Measurements from ENCODE around the gene COLEC12.

DNA sequence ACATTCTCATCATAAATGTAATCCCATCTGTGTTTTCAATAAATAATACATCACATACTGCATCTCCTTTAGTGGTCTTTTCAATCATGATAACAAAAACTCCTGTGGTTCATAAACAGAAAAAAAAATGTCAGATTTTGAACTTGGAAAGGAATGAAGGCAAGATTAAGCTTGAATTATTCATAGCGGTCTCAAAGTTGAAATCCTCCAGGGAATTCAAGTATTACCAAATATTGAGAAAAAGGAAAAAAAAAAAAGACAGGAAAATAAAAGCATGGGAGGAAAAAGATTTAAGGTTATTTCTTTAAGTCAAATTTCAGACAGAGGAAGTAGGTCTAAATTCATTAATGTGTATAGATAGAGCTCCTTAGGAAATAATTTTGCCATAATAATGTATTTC is 92.1 kb downstream of the COLEC12 start:
- TF ChIP-seq, protein P1, sequence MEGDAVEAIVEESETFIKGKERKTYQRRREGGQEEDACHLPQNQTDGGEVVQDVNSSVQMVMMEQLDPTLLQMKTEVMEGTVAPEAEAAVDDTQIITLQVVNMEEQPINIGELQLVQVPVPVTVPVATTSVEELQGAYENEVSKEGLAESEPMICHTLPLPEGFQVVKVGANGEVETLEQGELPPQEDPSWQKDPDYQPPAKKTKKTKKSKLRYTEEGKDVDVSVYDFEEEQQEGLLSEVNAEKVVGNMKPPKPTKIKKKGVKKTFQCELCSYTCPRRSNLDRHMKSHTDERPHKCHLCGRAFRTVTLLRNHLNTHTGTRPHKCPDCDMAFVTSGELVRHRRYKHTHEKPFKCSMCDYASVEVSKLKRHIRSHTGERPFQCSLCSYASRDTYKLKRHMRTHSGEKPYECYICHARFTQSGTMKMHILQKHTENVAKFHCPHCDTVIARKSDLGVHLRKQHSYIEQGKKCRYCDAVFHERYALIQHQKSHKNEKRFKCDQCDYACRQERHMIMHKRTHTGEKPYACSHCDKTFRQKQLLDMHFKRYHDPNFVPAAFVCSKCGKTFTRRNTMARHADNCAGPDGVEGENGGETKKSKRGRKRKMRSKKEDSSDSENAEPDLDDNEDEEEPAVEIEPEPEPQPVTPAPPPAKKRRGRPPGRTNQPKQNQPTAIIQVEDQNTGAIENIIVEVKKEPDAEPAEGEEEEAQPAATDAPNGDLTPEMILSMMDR (IDR thresholded peaks at IDR 0.05), result no peak
- TF ChIP-seq POLR2AphosphoS5 (IDR thresholded peaks at IDR 0.05) (no peak), POLR2A (IDR thresholded peaks at IDR 0.05) (no peak)
